Skeletal muscle satellite cell (primary cell): Measurements from ENCODE around the gene ACOX3.
"Not testable (repeated sequence)": the region's sequence is repeated elsewhere in the genome, so short reads cannot be mapped to it uniquely, and the experiment has no call there.

ENCODE experiments used
- H3K27me3 ChIP-seq: 2 replicates; pipeline ENCODE4 v1.7.0; 2013; ENCODE audit warnings: low read length; ENCODE audit not compliant: control insufficient read depth, insufficient read depth
- H3K36me3 ChIP-seq: 2 replicates; pipeline ENCODE4 v1.7.0; 2013; ENCODE audit warnings: mild to moderate bottlenecking, control low read depth, low read length; ENCODE audit not compliant: insufficient read depth
- H3K4me1 ChIP-seq: 2 replicates; pipeline ENCODE4 v1.7.0; 2013; ENCODE audit warnings: low read length; ENCODE audit not compliant: control insufficient read depth, insufficient read depth
- H3K4me2 ChIP-seq: 2 replicates; pipeline ENCODE4 v1.7.0; 2013; ENCODE audit warnings: mild to moderate bottlenecking, low read length
- H3K4me3 ChIP-seq: 2 replicates; pipeline ENCODE4 v1.7.0; 2013; ENCODE audit warnings: low read length
- H3K9ac ChIP-seq: 2 replicates; pipeline ENCODE4 v1.7.0; 2013; ENCODE audit warnings: mild to moderate bottlenecking, low read depth, low read length, moderate library complexity
- H3K9me3 ChIP-seq: replicated peaks from 2 replicates; pipeline ENCODE4 v1.7.0; 2013; ENCODE audit warnings: mild to moderate bottlenecking, control low read depth, low read length

ACOX3 gene

DNA sequence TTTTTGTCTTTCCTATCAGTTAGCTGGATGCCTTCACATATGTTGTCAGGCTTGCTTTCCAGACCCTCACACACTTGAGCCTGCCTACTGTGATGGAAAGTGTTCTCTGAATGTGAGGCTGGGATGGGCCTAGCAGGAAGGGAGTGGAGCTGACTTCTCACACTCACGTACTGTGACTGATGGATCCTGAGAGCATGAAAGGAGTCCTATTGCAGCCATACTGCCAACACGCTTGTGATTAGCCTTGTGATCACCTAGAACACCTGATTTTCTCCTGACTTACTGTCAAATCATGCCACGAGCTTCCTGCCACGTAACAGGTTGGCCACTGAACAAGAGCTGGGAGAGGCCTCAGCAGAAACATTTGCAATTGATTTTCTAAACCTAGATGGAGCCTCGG, 49.9 kb downstream of the ACOX3 start:
- no peak overlapping the region for H3K4me2 ChIP-seq
- peaks cover 46% of the 10 kb centered on the region for H3K4me1 ChIP-seq
- no peaks in the 10 kb centered on the region for H3K9me3 ChIP-seq
- H3K4me3 ChIP-seq = no peak overlapping the region
- H3K36me3 ChIP-seq = peaks cover 26% of the 10 kb centered on the region
- no peak overlapping the region for H3K9ac ChIP-seq
- no peaks in the 10 kb centered on the region for H3K27me3 ChIP-seq

DNA sequence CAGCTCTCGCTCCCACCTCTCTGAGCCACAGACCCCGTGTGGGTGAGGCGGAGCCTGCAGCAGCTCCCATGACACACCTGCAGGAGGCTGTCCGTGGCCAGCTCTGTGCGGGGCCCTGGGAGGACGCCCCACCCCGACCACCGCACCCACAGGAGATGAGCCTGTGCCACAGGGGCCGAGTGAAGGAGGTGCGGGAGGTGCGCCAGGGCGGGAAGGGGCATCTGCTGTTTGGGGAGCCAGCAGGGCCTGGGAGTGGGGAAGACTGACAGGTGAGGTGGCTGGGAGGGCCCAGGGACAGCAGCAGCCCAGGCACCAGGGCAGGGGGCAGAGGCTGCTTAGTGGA, 52.0 kb downstream of the ACOX3 start:
- no peak overlapping the region for H3K4me2 ChIP-seq
- H3K4me1 ChIP-seq = peaks cover 45% of the 10 kb centered on the region
- H3K4me3 ChIP-seq = no peak overlapping the region
- H3K36me3 ChIP-seq = peaks cover 26% of the 10 kb centered on the region
- H3K9ac ChIP-seq = no peak overlapping the region
- no peaks in the 10 kb centered on the region for H3K27me3 ChIP-seq
- H3K9me3 ChIP-seq = no peaks in the 10 kb centered on the region

DNA sequence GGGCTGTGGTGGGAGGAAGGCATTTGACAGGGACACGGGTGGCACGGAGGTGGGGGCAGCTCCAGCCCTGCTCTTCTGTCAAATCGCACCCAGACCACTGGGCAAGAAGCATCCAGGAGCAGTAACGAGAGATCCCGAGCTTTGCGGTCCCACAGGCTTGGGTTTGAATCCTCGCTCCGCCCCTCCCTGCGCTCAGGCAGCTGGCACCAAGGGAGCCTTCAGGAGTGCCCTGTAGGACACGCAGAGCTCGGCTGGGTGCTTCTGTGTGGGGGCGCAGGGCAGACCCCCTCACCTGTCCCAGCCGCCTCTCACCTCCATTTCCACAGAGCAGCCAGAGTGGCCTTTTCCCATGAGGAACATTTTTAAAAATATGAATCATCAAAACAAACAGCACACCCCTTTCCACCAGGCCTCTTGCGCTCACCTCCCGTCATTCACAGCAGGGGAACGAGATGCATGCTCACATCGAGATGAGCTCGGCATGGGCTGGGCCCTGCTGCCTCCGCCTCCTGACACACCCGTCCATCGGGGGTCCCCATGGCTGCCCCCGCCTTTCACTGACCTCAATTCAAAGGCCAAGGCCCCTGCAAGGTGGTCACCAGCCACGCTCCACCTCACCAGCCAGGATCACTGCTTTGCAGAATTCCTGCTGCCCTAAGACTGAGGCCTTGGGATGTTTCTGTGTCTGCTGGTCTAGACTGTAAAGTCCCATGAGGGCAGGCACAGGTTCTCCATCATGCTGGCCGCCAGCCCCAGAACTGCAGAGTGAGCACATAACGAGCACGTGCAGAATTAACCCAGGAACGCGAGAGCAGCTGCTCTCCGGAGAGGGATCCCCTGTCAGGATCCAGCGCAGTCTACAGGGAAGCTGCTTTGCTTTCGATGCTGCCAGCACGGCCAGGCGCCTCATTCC, 52.7 kb downstream of the ACOX3 start:
- peaks cover 26% of the 10 kb centered on the region for H3K36me3 ChIP-seq

DNA sequence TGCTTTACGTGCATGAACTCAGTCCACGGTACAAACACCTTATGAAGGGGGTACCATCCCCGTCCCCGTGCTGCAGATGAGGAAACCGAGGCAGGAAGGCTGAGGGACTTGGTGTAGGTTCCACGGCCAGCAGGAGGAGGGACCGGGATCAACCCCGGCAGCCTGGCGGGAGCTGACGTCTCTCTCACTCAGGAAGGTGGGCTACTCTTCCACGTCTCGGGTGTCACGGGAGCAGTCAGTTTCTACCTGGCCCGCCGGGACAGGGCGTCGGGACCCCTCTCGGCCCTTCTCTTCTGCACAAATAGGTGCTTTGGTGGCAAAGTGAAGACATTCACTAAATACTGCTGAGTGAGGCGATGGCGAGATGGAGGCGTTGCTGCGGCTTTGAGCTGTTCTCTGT, 53.3 kb downstream of the ACOX3 start:
- Histone ChIP-seq H3K4me3 (no peak overlapping the region), H3K4me2 (no peak overlapping the region), H3K9ac (no peak overlapping the region), H3K4me1 (peaks cover 37% of the 10 kb centered on the region), H3K9me3 (no peaks in the 10 kb centered on the region), H3K27me3 (no peaks in the 10 kb centered on the region), H3K36me3 (peaks cover 26% of the 10 kb centered on the region)

More for the DNA sequence above, 52.7 kb downstream of the ACOX3 start:
- Histone ChIP-seq H3K9me3 (no peaks in the 10 kb centered on the region), H3K4me1 (peaks cover 44% of the 10 kb centered on the region), H3K4me3 (no peak overlapping the region), H3K27me3 (no peaks in the 10 kb centered on the region), H3K9ac (no peak overlapping the region), H3K4me2 (no peak overlapping the region)

DNA sequence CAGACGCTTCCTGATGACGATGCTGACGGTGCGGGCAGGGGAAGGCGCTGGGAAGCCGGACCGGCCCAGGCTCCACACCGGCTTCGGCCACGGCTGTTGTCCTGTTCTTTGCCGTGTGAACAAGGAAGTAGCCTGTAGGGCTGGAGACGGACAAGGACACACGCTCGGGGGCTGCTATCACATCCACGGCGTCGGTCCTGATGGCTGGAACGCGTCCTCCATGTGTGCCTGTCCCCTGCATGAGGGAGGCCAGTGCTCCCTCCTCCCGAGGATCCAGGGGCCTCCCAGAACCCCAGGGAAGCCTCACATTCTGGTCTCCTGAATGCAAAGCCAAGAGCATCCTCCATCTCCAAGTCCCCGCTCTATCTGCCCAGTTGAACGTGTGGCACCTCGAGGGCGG, 53.8 kb downstream of the ACOX3 start:
- Histone ChIP-seq H3K9ac (no peak overlapping the region), H3K27me3 (no peaks in the 10 kb centered on the region), H3K4me1 (peaks cover 33% of the 10 kb centered on the region), H3K4me2 (no peak overlapping the region), H3K9me3 (no peaks in the 10 kb centered on the region), H3K4me3 (no peak overlapping the region), H3K36me3 (peaks cover 26% of the 10 kb centered on the region)

DNA sequence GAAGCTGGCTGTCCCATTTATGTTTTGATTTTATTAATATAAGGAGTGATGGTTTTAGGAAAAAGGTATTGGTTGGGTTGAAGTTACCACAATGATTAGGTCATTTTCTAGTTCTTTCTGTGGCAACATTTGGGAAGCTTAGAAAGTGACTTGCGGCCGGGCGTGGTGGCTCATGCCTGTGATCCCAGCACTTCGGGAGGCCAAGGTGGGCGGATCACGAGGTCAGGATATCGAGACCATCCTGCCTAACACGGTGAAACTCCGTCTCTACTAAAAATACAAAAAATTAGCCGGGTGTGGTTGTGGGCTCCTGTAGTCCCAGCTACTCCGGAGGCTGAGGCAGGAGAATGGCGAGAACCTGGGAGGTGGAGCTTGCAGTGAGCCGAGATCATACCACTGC, 54.4 kb downstream of the ACOX3 start:
- H3K27me3 ChIP-seq, H3K9me3 ChIP-seq, H3K9ac ChIP-seq, H3K4me3 ChIP-seq, H3K4me2 ChIP-seq: not testable (repeated sequence)
- Histone ChIP-seq H3K36me3 (peaks cover 26% of the 10 kb centered on the region), H3K4me1 (peaks cover 27% of the 10 kb centered on the region)

DNA sequence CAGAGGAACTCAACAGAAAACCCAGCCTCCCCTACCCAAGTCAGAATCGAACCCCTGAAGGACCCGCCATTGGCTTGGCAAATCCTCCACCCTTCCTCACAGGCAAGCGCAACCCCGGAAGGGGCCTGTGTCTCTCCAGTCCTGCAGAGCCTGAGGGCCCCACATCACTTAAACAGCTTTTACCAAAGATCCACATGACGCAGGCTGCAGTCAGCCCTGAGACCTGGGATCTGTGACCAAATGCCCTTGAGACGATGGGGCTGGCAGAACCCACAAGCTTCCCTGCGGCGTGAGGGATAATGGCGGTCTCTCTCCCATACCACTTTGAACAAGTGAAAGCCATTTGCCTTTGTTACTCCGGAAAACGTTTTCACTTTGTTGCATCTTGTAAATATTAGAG, 54.9 kb downstream of the ACOX3 start:
- Histone ChIP-seq H3K9ac (no peak overlapping the region), H3K4me2 (no peak overlapping the region), H3K27me3 (no peaks in the 10 kb centered on the region), H3K9me3 (no peaks in the 10 kb centered on the region), H3K36me3 (peaks cover 28% of the 10 kb centered on the region), H3K4me3 (no peak overlapping the region), H3K4me1 (peaks cover 22% of the 10 kb centered on the region)

DNA sequence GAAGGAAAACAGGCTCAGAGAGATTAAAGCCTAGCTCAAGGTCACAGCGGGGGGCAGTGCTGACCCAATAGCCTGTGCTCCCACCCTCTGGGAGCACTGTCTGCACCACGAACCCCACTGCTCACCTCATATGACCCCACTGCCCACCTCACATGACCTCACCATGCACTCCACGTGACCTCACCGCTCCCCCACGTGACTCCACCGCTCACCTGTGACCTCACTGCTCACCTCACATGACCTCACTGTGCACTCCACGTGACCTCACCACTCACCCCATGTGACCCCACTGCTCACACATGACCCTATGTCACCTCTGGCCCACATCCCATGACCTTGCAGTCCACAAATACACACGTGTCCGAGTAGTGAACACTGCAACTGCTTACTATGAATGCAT, 55.4 kb downstream of the ACOX3 start:
- no peak overlapping the region for H3K9ac ChIP-seq
- H3K4me2 ChIP-seq = no peak overlapping the region
- H3K36me3 ChIP-seq = peaks cover 32% of the 10 kb centered on the region
- no peaks in the 10 kb centered on the region for H3K27me3 ChIP-seq
- no peaks in the 10 kb centered on the region for H3K9me3 ChIP-seq
- H3K4me3 ChIP-seq = no peak overlapping the region
- peaks cover 18% of the 10 kb centered on the region for H3K4me1 ChIP-seq

DNA sequence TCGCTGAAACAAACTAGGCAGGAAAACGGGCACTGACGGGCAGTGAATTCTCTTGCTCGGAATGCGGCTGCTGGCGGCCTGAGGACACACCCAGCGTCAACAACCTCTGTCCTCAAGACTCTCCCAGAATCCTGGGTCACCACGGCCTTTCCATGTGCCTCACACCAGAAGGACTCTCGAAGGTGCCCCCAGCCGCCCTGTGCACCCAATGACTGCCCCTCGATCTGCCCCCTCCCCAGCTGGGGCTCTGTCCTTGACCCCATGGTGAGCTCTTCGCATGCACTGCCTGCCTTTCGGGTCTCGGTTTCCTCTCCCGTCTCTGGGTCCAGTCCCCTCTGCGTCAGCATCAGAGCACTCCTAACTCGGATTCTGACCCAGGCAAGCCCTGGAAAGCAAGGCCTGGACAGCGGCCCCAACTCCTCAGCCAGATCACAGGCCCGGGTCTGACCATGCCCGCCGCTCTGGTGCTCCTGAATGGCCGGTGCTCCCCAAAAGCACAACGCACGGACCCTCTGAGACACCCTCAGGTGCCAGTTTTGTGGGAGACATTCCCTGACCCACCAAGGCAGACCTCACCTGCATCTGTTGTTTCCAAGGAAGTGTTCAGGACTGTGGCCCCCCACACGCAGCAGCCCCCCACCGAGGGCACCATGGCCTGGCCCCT, 56.0 kb downstream of the ACOX3 start:
- peaks cover 32% of the 10 kb centered on the region for H3K36me3 ChIP-seq
- H3K9me3 ChIP-seq = no peaks in the 10 kb centered on the region
- H3K9ac ChIP-seq = no peak overlapping the region
- peaks cover 18% of the 10 kb centered on the region for H3K4me1 ChIP-seq
- no peak overlapping the region for H3K4me2 ChIP-seq
- H3K27me3 ChIP-seq = no peaks in the 10 kb centered on the region
- no peak overlapping the region for H3K4me3 ChIP-seq

DNA sequence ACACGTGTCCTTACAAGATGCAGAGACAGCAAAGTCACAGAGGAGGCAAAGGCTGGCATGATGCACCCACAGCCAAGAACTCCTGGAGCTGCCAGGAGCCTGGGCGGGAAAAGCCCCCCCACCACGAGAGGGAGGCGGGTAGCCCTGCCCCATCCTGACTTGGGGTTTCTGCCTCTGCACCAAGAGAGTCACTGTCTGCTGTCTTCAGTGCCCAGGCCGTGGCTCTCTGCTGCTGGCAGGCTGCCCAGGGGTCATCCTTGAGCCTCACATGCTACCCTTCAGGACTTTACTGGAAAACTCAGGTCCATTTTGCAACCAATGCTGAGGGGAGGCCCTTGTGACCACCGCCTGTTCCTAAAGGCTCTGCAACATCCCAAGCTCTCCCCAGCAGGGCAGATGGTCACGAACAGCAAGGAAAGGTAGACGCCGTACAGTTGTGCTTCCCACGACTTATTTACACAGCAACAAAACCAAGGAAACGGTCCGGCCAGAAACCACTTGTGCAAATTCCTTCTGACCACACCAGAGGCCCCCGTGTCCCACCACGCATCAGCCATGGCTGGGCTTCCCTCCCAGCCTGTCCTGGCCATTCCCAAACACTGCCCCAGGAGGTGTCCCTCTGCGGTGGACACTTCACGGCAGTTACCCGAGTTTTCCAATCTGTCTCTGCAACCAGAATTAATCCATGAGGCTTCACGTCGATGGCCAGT, 56.9 kb downstream of the ACOX3 start:
- Histone ChIP-seq H3K9ac (peak overlapping the region; percentile 8), H3K4me3 (no peak overlapping the region), H3K4me1 (peaks cover 18% of the 10 kb centered on the region), H3K36me3 (peaks cover 23% of the 10 kb centered on the region), H3K27me3 (no peaks in the 10 kb centered on the region), H3K9me3 (no peaks in the 10 kb centered on the region), H3K4me2 (no peak overlapping the region)

DNA sequence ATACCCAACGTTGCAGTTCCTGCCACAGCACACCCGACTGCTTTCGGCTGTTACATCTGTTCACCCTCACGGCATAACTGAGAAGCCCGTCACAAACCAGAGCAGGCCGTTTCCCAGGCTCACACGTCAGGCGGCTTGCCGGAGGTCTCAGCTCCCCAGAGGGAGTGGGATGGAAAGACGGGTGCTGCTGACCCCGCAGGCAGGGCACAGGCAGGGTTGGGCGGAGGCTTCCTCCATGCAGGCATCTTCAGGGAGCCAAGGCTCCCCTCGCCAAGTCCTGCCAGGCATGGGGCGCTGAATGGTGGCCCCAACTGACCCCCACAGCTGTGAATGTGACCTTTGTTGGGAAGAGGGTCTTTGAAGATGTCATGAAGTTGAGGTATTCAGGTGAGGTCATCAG, 57.5 kb downstream of the ACOX3 start:
- Histone ChIP-seq H3K4me2 (no peak overlapping the region), H3K27me3 (no peaks in the 10 kb centered on the region), H3K4me3 (no peak overlapping the region), H3K9ac (peak overlapping the region; percentile 8), H3K9me3 (no peaks in the 10 kb centered on the region), H3K36me3 (peaks cover 18% of the 10 kb centered on the region), H3K4me1 (peaks cover 18% of the 10 kb centered on the region)
